NCI-H1092 (cell line): ENCODE results near the gene CDC37L1.
"Not testable (repeated sequence)": the region's sequence is repeated elsewhere in the genome, so short reads cannot be mapped to it uniquely, and the experiment has no call there.

ENCODE experiments used
- DNase-seq: peaks from one replicate; lab custom pipeline; 2025; lab: John Stamatoyannopoulos, UW

The CDC37L1 gene

DNA sequence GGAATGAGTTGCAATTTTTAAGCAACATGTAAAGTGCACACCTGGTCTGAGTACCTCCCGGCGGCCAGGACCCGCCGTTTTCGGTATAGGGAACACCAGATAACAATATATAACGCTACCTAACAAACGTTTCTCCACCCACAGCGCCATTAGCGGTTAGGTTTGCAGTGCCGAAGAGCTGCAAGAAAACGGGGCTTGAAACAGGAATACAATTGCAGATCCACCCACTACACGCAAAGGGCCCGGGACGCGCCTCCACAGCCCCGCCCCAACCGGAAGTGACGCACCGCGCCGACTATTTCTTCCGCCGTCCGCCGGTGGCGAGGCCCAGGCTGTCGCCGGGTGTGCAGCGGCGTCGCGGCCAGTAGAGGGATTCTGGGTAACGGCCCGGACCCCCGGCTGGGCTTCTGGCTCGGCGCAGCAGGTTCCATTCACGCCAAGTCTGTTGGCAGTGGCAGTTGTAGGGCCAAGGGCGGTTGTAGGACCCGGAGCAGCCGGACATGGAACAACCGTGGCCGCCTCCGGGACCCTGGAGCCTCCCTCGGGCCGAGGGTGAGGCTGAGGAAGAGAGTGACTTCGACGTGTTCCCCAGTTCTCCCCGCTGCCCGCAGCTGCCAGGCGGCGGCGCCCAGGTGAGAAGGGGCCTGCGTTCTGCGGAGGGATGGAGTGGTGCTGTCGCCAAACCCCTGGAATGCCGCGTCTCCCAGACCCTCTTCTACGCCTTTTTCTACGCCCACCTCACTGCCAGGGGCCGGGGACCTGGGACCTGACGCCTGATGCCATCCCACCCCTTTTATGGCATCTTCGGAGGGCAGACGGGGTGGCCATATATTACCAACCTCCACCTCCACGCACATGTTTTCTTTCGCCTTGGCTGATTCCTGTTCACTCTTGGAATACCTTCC lies at the start of gene CDC37L1:
Gene CDC37L1, plus strand, starts transcription at position 302 of the 905 bp plus-strand sequence. Its CDS starts 199 bp downstream, at position 501.
- DNase-seq, result peak; percentile 96

DNA sequence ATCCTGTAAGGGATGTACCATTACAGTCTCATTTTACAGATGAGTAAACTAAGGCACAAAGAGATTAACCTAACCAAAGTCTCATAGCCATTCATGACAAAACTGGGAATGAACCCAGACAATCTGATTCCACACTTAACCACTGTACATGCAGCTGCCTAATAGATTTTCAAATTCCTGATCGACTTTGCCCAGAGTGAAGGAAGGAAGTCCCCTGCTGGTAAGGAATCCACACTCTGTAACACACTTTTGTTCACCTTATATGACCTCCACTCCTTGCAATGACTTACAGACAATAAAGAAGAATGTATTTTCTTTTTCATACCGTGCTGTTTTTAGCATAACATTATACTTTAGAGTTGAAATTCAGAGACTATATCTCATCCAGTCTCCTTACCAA lies 48.5 kb upstream of the CDC37L1 start:
- no peak for DNase-seq

DNA sequence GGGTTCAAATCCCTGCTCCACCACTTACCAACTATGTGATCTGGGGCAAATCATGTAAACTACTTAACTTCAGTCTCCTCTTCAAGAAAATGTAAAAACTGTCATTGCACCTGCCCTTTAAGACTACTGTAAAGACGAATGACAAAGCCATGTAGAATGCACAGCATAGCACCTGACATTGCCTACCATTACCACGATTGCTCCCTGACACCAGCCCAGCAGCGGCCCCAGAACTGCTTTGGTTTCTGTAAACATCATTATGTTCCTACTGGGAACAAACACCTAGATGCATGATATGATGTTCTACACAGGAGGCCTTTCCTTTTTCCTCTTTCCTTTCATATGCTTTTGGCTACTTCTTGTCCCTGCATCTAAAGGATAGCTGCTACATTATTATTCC lies 40.4 kb upstream of the CDC37L1 start:
- no peak for DNase-seq

- DNase-seq, result no peak
Measured at GRCh38 chr9:4639420-4639819, 39.9 kb upstream of the CDC37L1 start.

- DNase-seq, result peak; percentile 35
Measured at GRCh38 chr9:4640027-4640426, 39.3 kb upstream of the CDC37L1 start.

DNA sequence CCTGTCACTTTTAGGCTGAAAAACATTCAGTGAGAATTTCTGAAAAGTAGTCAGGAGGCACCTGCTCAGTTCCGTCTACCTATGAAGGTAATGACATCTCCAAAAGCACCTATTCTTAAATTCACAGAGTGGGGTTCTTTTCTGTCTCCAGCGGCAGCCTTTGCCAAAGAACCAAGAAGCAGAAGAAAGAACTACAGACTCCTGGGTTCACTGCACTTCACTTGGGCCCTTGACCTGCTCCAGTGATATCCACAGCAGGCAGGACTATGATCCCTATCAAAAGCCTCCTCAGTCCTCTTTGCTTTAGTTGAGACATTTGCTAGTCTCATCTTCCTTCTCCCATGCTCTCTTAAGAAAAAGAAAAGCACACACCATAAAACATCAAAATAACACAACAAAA lies 37.0 kb upstream of the CDC37L1 start:
- no peak for DNase-seq

GRCh38 chr9:4654084-4654483 lies 25.3 kb upstream of the CDC37L1 start:
- no peak for DNase-seq

DNA sequence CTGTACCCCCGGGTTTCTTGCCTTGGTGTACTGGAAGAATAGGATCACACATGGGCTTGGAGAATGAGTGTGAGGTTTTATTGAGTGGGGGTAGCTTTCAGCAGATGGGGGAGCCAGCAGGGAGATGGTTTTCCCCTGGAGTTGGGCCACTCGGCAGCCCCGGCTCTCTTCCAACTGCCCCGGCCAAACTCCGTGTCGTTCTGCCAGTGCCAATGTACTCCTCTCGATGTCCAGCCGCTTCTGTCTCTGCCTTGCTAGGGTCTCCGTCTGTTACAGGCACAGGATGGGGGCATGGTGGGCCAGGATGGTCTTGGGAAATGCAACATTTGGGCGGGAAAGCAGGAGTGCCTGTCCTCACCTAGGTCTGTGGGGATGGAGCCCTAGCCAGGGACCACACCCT lies 24.8 kb upstream of the CDC37L1 start:
- DNase-seq, result no peak

GRCh38 chr9:4656196-4656595 lies 23.2 kb upstream of the CDC37L1 start:
- DNase-seq, result not testable (repeated sequence)

- DNase-seq, result no peak
Measured at GRCh38 chr9:4656621-4657020, 22.7 kb upstream of the CDC37L1 start.

DNA sequence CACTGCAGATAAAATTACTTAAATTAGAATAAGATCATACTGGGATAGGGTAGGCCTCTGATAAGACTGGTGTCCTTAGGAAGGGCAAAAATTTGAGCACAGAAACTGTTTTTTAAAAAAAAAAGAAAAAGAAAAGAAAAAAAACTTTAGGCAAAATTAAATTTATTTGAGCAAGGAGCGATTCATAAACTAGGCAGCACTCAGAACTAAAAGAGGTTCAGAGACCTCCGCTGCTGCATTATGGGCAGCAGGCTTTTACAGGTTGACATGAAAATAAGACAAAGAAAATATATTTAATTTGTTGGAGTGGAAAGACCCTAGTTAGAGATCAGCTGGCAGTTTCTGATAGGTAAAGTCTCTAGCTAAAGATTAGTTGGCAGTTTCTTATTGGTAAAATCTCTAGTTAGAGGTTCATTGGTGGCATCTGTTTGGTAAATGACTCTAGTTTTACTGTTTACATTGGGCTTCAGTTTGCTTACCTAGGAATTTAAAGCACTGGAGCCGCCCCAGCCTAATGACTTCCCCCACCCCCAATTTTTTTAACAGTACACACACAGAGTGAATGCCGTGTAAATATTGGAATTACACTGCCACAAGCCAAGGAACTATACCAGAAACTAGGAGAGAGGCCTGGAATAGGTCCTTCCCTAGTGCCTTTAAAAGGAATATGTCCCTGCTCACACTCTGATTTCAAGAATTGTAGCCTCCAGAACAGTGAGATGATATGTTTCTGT lies 21.8 kb upstream of the CDC37L1 start:
- no peak for DNase-seq

DNA sequence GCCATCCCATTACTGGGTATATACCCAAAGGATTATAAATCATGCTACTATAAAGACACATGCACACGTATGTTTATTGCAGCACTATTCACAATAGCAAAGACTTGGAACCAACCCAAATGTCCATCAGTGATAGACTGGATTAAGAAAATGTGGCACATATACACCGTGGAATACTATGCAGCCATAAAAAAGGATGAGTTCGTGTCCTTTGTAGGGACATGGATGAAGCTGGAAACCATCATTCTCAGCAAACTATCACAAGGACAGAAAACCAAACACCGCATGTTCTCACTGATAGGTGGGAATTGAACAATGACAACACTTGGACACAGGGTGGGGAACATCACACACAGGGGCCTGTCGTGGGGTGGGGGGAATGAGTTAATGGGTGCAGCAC lies 18.7 kb upstream of the CDC37L1 start:
- DNase-seq, result not testable (repeated sequence)

DNA sequence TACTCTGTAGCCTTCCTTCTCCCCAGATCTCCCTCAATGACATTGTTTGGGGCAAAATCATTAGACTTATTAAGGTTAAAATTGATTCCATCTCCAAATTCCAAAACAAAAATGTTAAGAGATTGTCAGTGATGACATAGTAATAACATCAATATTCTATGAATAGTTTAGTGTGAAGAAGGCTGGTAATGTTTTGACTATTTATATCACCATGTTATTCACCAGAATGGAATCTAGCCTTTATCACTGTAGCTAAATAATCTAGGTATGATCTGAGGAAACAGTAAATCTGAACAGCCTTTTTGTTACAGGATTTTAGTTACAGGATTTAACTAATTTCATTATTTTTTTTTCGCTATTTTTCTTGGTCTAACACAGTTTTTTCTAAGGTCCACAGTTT lies 18.2 kb upstream of the CDC37L1 start:
- no peak for DNase-seq

DNA sequence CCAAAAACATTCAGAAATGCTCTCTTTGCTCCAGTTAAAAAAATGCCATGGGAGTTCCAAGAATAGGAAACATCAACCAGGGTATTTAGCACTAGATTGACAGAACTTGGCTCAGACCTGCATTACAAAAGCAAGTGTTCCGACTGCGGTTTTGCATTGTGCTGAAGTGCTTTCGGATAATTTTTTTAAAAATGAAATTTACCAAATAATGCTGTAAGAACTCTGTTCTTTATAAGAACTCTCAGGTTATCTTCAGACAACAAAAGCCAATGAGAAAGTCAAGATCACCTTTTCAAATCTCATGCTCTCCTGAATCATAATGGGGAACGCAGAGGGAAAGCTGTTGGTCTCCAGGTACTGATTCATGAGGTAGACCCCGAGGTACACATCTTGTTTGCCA lies 17.8 kb upstream of the CDC37L1 start:
- no peak for DNase-seq

- DNase-seq, result peak; percentile 89
Measured at GRCh38 chr9:4662108-4662988, 17.0 kb upstream of the CDC37L1 start, which contains the start of gene PLPP6. PLPP6 (plus strand) TSS chr9:4662294; CDS start chr9:4662376, 82 bp downstream.

GRCh38 chr9:4662989-4663792 lies 16.2 kb upstream of the CDC37L1 start:
- no peak for DNase-seq

GRCh38 chr9:4663956-4664355 lies 15.4 kb upstream of the CDC37L1 start:
- DNase-seq, result no peak

DNA sequence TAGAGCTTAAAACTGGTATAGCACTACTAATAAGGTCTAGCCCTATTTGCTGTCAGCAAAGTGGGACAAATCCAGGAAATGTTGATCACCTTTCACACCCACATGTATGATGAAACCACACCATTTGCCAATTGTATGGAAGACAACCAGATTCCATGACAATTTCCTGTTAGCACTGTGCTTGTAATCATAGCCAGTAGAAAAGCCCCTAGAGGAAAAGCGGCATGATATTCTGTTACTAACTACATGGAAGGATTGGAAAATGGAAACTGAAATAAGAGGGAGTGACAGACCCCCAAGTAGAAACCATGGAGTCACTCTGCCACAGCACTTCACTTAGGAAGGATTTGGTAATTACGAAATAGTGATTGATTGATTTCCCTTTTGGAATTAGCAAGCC lies 14.0 kb upstream of the CDC37L1 start:
- DNase-seq, result no peak

DNA sequence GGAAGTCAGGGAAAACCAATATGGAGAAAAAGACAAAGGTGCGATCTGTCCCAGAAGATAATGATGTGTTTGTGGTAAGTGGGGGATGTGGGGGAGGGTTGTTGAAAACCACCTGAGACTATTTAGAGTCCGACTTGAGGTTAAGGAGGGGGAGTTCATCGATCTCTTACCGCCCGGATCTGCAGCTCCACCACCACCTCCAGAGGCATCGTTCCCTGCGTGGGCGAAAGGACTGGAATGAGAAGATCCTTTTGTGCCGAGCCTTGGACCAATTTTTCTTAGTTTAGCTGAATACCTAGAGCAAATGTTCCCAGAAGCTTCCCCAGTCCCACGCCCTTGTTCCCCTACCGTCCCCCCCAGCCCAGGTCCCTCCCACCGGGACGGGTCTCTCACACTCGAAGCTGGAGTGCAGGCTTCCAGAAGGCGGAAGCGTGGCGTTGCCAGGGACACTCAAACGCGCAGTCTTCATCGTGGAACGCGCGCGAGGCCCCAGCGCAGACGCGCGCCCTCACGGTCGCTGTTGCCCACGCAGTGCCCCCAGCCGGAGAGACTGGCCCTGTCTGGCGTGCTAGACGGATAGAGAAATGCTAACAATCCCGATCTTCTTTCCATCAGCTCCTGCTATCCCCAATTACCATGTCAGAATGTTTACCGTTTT lies 13.2 kb upstream of the CDC37L1 start, which contains the start of gene SPATA6L:
Gene SPATA6L, minus strand, starts transcription at position 439 of the 658 bp plus-strand sequence. Its CDS starts 230 bp downstream, at position 209.
- DNase-seq, result peak; percentile 60

DNA sequence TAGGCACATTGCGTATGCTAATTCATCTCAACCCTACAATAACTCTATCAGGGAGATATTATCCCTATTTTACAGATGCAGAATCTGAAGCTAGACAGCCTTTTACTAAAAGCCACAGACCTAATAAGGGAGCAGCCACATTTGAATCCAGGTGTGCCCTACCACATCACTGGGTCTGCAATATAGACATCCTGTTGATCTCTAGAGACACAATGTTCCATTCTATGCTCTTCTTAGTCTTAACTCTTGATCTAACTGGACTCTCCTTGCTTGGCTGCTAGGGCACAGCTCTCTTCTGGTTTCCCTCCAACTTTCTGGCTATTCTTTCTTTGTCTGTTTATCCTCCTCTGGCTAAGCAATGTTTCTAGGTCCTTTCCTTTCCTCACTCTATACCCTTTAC lies 11.7 kb upstream of the CDC37L1 start:
- DNase-seq, result no peak

DNA sequence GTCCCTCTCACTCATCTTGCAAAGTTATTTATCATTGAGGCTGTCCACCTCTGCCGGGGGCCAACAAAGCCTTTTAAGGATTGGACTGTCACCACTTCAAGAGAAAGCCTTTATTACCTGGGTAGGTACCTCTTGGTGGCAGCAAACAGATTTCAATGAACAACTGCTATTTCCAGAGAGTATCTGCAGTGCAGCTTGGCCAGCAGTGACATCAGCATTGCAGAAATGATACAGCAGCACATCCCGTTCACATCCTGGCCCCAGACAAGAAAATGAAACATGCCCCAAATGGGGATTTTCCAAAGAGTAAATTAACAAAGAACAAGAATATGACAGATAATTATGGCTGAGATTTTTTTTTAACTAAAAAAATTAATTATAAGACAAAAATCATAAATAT lies 10.8 kb upstream of the CDC37L1 start:
- DNase-seq, result no peak
